CD4-positive, alpha-beta T cell treated with Interleukin-17A for 4 hours (primary cell): Measurements from ENCODE around the gene BHMT2.

Experiments used
- DNase-seq: peaks from one replicate; pipeline ENCODE4 v3.0.0-alpha.2; 2020; ENCODE audit warnings: mixed read lengths

Gene BHMT2

DNA sequence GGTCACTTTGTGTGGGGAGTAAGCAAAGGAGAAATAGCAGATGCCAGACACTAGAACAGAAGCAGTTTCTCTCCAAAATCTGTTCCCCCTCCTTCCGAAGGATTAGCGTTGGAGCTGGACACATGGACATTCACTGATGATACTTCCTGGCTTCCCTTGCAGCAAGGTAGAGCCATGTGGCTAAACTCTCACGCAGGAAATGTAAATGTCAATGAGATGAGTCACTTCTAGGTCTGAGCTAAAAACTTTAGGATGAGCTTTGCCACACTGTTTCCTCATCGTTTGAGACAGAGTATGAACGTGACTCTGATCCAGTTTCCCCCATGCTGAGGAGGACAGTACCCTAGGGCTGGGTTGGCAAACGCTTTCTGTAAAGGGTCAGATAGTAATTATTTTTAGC is 5.1 kb downstream of the BHMT2 start:
- DNase-seq = no peak

DNA sequence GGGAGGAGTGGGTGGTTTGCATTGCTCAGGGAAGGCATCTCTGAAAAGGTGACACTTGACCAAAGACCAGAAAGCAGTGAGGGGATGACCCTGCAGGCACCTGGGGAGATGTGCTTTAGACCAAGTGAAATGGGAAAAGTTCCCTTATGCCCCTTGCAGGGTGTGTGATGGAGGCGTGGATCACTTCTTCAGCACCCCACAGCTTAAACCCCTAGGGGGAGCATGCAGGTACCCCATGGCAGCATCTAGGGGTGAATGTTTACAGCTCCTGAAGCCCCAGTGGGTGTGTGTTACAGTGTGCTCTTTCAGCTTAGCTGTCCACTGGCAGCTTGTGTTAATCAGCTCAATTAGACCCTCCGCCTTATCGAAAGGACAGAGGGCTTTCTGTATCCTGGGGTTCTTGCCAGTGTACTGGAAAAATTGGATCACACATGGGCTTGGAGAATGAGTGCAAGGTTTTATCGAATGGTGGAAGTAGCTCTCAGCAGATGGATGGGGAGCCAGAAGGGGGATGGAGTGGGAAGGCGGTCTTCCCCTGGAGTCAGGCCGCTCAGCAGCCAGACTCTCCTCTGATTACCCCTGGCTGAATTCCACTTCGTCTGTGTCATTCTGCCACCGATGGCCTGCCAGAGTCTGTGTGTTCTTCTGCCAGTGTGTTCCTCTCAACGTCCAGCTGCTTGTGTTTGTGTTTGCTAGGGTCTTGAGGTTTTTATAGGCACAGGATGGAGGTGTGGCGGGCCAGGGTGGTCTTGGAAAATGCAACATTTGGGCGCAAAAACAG is 6.3 kb downstream of the BHMT2 start:
- DNase-seq = no peak

DNA sequence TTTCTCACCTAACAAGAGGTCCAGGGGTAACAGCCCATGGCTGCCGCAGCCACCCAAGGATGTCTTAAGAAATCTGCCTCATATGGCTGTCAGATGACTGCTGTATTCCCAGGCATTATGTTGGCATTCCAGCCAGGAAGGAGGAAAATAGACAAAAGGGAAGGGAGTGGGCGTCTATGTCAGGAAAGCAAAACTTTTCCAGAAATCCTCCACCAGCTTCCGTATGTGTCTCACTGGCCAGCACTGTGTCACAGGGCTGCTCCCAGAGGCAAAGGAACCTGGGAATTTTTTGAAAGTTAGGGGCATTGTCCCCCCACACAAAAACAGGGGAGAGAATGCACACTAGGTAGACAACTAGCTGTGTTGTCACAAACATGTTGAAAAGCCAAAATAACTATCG is 7.3 kb downstream of the BHMT2 start:
- DNase-seq = no peak

DNA sequence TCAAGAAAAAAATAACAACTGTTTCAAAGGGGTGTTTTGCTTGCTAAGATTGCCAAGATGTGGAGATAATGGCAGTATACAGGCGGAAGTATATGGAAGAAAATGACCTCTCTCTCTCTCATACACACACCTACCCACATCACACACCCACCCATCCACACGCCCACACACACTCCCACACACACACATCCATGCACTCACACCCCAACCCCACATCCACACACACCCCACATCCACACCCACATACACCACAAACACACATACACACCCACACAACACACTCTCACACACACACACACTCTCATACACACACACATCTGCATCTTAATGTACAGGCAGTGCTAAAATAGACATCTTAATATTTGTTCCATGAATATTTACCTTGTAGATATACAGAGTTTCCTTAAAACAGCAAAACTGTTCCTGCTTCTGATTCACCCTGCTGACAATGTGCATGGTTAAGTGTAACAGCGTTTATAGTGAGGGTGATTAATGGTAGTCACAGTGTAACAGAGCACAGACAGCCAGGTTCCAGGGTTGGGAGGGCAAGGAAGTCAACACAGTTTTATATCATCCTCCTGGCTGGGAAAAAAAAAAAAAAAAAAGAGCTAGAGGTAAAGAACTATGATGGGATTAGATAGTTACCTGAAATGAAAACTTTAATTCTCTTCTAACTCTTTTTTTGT is 8.3 kb downstream of the BHMT2 start:
- DNase-seq = no peak

DNA sequence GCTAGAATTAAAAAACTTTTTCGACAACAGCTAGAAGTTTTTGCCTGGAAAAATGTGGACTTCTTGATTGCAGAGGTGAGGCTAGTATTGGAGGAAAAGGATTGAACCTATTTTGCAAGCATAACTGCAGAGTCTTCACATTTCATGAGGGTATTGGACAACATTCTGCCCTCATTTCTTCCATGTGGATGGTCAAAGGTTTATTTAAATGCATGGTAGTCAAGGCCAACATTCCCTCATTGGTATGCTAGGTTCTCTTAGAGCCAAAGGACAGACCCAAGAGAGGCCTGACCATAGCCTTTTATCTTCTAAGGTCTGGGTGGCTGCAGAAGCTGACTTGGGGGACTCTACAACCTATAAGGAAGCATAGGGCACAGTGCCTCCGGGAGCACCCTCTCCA is 11.2 kb downstream of the BHMT2 start:
- no peak for DNase-seq

DNA sequence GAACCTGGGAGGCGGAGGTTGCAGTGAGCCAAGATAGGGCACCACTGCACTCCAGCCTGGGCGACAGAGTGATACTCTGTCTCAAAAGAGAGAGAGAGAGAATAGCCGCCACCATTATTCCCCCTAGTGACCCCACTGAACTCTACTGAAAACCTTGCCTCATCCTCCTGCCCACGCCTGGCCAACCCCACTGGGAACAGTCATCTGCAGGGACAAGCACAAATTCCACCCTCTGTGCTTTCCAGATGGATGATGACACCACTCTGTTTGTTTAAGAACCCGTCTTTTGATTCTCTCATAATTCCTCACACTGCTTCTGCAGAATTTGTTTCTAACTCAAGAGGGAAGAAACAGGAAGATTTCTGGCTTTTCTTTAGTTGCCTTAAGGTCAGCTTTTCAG is 12.2 kb downstream of the BHMT2 start:
- DNase-seq = no peak

DNA sequence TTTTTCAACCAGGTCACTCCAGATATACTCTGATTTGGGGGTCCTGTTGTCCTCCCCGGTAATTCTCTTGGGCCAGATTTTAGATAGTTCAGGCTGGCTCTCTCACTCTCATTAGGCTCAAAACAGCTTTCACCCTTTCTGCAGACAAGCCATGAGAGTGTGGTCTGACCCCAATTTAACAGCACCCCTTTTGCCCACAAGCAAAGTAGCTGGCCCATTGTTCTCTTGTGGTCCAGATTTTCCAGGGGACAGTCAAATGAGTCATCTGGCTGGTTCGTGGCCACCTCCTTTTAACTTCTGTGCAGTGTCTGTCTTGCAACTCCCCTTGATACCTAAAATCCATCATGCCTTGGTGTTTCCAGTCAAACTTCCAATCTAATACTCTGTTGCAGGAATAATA is 16.5 kb downstream of the BHMT2 start:
- no peak for DNase-seq

DNA sequence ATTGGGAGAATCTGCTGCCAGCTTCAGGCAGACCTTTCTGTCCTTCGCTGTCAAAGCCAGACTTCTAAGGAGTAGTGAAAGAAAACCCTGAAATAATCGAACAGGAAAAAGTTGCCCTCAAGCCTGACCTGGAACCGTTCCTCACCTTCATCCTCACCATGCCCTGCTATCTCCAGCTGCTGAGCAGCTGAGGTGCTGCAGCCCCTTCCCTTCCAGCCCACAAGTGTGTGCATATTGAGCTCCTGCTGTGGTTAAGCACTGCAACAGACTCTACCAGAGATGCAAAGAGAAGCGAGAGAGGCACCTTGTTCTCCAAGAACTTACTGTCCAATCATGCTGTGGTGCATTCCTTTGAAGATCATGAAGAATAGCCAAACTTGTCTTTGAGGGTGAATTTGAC is 18.9 kb downstream of the BHMT2 start:
- DNase-seq = no peak

DNA sequence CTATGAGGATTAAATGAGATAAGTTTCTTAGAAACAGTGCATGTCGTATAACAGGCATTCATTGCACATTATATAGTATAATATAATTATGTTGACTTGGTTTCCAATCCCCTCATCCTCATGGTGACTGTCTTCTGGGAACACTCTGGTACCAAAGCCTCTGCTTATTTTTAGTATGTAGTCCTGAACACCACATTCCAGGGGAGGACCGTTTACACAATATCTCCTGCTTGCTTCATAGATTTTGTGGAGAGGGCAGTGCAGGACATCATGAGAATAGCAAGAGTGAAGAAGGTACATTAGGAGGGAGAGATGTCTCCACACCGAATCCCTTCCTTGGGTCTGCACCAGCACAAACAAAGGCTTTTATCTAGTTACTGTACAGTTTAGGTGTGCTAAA is 21.5 kb downstream of the BHMT2 start:
- no peak for DNase-seq

DNA sequence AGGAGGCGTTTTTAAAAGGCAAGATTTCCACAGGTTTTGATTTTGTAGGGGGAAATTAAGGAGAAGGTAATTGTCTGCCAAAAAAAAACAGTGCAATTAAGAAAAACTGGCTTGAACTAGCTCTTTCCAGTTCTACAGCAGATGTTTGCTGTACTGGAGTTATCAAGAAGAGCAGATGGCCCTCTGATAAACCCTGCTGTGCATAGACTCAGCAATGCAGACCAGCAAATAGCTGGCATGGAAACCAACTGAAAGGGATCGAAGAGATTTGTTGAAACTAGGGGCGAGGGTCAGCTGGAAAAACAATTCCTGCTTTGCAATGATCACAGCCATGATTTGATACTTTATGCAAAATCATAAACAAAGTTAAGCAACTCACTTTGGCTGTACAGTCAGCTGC is 24.2 kb downstream of the BHMT2 start:
- no peak for DNase-seq

DNA sequence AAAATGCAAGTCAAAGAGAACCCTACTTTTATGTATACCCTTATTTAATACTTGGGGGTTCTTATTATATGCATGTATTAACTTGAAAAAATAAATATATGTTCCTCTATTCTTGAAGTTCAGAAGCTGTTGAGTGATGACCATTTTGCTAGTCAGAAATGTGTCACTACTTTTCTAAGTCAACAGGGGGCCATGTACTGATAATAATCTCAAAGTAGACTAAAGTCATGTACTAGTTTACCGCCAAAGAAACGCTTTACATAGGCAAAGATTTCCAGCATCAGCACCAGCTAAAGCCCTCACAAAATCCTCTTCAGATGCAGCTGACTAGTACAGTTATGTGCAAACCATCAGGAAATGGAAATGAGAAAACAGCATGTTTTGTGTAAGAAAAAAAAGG is 36.3 kb downstream of the BHMT2 start:
- DNase-seq = no peak

DNA sequence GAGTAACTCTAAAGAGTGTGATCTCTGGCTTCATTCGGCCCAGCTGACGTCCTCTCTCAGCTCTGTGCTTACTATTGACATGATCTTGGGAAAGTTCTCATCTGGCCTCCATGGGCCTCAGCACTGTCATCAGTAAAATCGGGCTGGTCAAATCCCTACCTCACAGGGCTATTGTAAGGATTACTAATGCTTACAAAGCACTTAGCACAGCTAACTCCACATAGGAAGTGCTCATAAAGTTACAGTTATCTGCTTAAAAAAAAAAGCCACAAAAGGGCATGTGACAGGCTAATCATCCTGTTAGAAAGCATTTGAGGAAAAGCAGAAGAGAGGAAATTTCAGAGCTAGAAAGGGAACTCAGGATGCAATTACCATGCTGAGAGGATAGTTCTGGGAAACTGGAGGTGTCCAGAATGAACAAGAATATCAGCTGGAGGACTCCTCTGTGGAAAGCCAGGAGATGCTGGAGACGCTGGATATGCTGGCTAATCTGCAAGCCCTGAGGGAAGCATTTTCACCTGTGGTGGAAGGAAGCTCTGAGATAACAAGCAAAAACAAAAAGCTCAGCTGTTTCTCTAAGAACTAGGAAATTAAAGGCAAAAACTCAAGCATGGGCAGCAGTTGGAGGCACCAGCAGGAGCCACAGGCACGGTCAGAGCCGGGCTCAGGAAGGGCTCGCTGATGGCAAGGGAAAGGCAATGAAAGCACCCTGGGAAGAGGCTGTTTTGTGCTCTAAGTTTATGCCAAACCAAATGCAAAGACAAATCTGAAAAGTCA is 37.6 kb downstream of the BHMT2 start:
- DNase-seq = no peak

DNA sequence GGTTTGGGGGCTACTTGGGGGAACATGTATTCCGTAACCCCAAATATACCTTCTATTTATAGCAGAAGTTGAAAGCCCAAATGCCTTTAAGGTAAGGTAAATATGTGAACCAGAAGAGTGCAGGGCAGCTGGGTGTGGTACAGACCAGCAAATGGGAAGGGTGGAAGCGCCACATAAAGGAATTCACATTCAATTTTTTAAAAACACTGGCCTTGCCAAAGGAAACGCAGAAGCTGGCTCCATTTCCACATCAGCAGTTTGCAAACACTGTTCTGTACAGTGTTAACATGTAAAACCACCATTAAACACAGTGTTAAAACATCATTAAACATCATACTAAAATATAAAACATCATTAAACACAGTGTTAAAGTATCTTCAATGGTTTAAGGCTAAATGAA is 38.5 kb downstream of the BHMT2 start:
- DNase-seq = no peak

DNA sequence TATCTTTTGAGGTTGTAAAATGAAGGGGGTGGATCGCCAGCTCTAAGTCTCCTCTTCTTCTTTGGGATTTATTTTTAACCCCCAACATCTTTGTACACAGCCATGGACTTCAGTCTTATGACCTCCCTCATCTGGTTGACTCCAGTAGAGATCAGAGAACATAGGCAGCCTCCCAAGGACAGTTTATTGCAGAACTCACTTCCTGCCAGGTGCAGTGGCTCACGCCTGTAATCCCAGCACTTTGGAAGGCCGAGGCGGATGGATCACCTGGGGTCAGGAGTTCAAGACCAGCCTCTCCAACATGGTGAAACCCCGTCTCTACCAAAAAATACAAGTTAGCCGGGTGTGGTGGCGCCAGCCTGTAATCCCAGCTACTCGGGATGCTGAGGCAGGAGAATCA is 39.2 kb downstream of the BHMT2 start:
- no peak for DNase-seq

DNA sequence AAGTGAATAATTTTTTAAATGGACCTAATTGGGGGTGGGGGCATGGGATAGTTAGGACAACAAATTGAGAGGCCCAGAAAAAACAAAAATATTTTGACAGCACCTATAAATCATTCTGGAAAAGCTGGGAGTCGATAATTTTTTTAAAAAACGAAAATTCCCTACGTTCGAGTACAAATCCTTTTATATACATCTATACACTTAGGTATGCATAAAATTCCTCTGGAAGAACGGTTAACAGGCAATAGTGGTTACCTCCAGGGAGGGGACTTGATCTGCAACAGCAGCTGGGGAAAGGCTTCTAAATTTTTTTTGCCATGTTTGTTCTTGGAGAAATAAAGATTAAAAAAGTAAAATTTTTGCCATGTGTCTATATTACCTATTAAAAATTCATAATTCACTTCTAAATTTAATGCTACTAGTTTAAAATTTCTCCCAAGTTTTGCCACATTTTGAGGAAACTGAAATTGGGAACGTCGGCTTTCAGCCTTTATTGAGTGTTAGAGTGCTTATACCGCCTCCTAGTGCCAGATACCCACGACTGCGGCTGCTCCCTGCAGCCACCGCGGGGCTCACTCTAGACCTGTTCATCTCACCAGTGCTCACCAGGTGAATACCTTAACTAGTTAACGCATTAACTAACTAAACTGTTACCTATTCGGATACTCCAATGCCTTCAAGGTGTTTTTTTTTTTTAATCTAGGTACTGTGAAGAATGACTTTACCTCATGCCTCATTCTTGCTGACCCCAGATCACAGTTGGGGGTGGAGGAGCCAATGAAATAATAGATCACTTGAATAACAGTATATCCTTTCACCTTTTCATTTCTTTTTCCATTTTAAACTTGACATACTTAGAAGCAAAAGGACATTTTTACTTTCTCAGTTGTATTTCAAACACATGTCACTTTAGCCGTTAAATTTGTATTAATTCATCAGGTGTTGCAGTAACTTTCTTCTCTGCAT is 40.2 kb downstream of the BHMT2 start:
- DNase-seq = peak; percentile 47

DNA sequence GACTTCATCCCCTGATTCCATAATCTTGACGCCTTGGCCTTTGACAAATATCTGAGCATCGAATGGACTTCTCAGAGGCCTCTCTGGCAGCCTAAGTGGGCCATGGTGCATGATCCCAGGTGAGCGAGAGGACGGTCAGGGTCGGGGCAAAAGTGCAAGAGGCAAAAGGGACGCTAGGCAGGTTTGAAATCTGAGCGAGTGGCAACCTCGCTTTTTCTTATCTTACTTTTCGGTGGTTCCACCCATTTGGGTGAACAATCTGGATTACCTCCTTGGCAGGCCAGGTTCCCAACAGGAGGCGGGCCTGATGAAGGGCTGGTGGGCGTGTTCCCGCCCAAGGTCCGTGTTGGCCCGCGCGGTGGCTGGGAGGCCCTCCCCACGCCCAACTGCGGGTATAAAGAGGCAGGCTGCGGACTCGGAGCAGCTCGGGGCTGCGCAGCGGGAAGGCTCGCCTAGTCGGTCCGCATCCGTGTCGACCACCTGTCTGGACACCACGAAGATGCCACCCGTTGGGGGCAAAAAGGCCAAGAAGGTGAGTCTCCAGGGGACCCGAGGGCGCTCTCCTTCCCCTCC is 41.9 kb downstream of the BHMT2 start, which contains the start of gene BHMT:
Gene BHMT, plus strand, starts transcription at position 423 of the 573 bp plus-strand sequence. Its CDS starts 77 bp downstream, at position 500.
- no peak for DNase-seq

DNA sequence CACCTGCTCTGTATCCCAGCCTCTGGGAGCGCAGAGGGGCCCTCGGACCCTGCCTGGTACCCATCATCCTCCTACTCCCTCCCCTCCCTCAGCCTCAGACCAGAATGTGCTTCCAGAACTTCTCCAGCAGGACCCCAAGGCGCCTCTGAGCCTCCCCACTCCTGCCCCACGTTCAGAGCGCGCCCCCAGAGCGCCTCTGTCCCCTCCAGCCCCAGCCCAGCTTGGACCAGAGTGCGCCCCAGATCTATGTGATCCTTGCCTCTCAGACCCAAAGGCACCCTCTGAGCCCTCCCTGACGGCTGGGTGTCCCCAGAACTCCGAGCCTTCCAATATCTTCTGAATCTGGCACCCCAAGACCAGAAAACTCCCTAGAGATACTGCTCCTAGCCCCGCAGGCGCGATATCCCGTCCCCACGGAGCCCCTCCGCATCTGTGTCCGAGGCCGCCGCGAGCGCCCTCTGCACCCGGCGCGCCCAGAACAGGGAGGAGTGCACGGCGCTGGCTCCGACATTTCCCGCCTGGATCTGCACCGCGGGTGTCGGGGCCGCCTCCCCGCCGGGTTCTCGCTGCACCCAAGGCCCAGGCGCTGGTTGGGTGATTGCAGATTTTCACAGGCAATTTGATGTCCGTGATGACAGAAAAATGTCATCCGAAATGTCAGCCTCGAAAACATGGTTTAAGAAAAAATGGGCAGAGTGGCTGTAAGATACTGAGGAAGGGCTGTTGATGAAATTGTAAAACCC is 42.6 kb downstream of the BHMT2 start:
- DNase-seq = no peak

DNA sequence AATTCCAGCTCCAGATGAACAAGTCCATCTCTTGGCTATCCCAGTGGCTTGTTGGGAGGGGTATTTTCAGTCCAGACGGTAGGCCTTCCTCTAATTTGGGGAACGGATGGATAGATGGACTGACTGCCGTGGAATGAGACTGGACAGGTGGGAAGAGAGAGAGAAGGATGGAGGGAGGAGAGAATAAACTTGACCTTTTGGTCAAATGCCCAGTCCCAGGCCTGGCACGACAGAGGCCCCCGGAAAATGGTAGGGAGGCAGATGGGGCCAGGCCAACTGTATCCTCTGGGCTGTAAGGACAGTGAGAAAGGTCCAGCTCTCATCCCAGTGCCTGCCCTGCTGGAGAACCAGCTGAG is 43.1 kb downstream of the BHMT2 start:
- no peak for DNase-seq

DNA sequence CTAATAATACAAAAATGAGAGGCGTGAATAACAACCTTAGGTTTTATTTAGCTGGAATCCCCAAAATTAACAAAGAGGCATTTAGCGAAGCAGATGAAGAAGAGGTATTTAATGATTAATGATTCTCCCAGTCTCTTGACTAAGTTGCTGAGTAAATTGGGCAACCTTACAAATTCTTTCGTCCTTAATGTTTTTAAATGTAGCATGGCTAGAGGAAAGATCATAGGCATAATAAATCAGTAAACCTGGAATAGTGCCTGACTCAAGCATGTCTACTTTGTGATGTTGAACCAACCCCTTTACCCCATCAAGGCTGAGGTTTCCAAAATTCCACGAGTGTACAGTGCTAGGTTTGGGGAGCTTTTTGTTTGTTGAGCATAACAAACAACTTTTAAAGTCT is 49.9 kb downstream of the BHMT2 start:
- DNase-seq = no peak

DNA sequence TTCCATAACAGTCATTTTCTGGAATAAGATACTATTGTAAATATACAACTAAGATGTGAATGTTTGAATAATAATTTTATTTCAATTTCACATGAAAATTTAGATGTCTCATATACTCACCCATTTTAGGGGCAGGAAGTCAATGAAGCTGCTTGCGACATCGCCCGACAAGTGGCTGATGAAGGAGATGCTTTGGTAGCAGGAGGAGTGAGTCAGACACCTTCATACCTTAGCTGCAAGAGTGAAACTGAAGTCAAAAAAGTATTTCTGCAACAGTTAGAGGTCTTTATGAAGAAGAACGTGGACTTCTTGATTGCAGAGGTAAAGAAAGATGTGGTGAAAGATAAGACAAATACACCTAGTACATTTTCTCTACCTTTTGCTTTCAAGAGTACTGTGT is 50.7 kb downstream of the BHMT2 start:
- DNase-seq = no peak

DNA sequence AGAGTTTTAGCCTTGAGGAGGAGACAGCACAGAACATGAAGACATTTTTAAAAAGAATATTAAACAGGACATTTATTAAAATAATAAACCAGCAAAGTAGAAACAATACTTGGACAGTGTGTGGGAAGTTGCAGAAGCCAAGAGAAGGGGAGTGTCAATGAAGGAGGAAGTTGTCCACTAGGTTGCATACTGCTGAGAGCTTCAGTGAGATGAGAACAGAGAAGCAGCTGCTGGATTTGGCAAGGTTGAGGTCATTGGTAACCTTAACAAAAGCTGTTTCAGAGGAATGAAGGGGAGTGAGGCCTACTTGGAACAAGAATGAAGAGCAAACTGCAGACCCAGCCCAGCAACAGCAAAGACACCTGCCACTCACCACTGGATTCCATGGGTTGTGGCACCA is 53.4 kb downstream of the BHMT2 start:
- no peak for DNase-seq

DNA sequence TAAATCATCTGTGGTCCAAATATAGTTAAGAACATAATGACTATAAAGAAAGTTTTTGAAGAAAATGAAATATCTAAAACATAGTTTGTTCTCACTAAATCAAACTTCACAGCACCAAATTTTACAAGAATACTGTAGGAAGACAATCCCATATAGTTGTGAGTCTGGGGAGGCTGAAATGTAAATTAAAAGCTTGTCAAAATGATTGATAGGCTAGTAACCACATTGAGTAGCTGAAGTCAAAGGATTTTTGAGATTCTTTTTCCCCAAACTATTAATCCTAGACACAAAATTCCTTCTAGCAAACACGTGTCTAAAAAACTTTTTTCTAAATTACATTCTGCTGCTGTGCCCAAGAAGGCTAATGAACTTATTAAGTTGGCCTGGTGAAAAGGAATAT is 55.0 kb downstream of the BHMT2 start:
- no peak for DNase-seq
